ENCODE data around the gene NCKAP5. TPM values are rescaled to one million over a fixed set of nuclear protein-coding genes. Genes with fewer than 3 reads are reported as not detected.

NCKAP5 gene
- polyA plus RNA-seq, 2 donors, result 2.2 to 3.0 TPM

GRCh38 chr2:132623096-132623839 is 945.0 kb downstream of the NCKAP5 start:
- Histone ChIP-seq H3K27me3 (ENCODE audit: control insufficient read depth in 1 of 2, insufficient read depth in 2 of 2, low read length in 2 of 2) (no peaks in the 10 kb centered on the region), H3K36me3 (ENCODE audit: control insufficient read depth in 2 of 2, insufficient read depth in 2 of 2, low read length in 1 of 2) (no peaks in the 10 kb centered on the region), H3K27ac (ENCODE audit: low read depth in 2 of 2, low read length in 1 of 2) (peak overlapping the region in 1 of 2 donors; percentile 53), H3K4me1 (ENCODE audit: control insufficient read depth in 2 of 2, insufficient read depth in 2 of 2, low read length in 1 of 2) (peaks cover 0 to 5% of the 10 kb centered on the region in 2 donors), H3K4me3 (ENCODE audit: low read depth in 1 of 2, low read length in 2 of 2) (no peak overlapping the region), H3K9me3 (ENCODE audit: control insufficient read depth in 2 of 2, insufficient read depth in 1 of 2, low read depth in 1 of 2, low read length in 1 of 2) (no peaks in the 10 kb centered on the region)
- 47 to 63% methylated on average over 9 of the region's 9 CpGs for WGBS, 2 donors

Measured in esophagus (tissue), 2 donors.